Bronchial epithelial cell (primary cell): ENCODE measurements around the gene TBX6. TPM values are rescaled to one million over a fixed set of nuclear protein-coding genes. Genes with fewer than 3 reads are reported as not detected.

Source experiments
- DNase-seq: peaks from one replicate; pipeline ENCODE4 v3.0.0-alpha.2; 2010; ENCODE audit warnings: low read depth
- FAIRE-seq: peaks from 2 replicates; lab custom pipeline; 2011; peaks lifted over from hg19 to GRCh38; lab: Jason Lieb, UNC
- H3K27me3 ChIP-seq: 2 replicates; pipeline ENCODE4 v1.5.1; 2011; ENCODE audit warnings: low read length; ENCODE audit not compliant: control insufficient read depth, insufficient read depth
- H3K36me3 ChIP-seq: 2 replicates; pipeline ENCODE4 v1.5.1; 2011; ENCODE audit warnings: low read length; ENCODE audit not compliant: control insufficient read depth, insufficient read depth
- H3K4me3 ChIP-seq: 2 replicates; pipeline ENCODE4 v1.5.1; 2011; ENCODE audit warnings: mild to moderate bottlenecking, low read depth, low read length, control low read depth
- CTCF ChIP-seq: IDR thresholded peaks from 2 replicates; pipeline ENCODE4 v1.5.1; 2011; ENCODE audit warnings: mild to moderate bottlenecking, moderate library complexity, low read length, control low read depth, inconsistent platforms; ENCODE audit not compliant: insufficient read depth, severe bottlenecking
- total RNA-seq: library from RNA; depleted of rRNA; stranded (reverse); fragments of >200 nt; gene quantifications from 2 replicates; pipeline ENCODE4 v1.2.1, GENCODE V29; 2014

The TBX6 gene
- total RNA-seq, 1 donor from 2014 or later = 0.26 TPM

GRCh38 chr16:30078744-30079143, 13.0 kb downstream of the TBX6 start:
- no peak for TF ChIP-seq CTCF
- FAIRE-seq (no peak), DNase-seq (no peak)
- no peak overlapping the region for H3K4me3 ChIP-seq
- no peaks in the 10 kb centered on the region for H3K27me3 ChIP-seq
- peaks cover 33% of the 10 kb centered on the region for H3K36me3 ChIP-seq

- H3K36me3 ChIP-seq = peaks cover 23% of the 10 kb centered on the region
- DNase-seq (no peak), FAIRE-seq (no peak)
- H3K27me3 ChIP-seq = no peaks in the 10 kb centered on the region
- no peak for TF ChIP-seq CTCF
- H3K4me3 ChIP-seq = no peak overlapping the region
These were observed 14.1 kb downstream of the TBX6 start for GRCh38 chr16:30077656-30078055.

DNA sequence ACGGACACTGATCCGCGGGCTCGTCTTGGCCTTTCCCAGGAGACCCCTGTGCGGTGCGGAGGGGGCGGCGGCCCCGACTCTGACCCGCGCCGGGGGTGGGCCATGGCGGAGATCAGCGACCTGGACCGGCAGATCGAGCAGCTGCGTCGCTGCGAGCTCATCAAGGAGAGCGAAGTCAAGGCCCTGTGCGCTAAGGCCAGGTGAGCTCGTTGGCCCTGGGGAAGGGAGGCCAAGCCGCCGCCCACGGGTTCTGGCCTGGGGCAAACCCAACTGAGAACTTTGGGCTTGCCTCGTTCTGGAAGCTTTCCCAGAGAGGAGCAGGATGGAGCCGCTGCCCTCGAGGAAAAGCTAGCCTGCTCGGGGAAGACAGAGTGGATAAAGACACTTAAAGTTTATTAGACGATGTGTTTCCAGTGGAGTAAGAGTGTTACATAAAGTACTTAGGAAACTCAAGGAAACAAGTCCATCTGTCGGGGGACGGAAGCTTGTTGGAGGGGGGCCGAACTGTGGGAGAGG, 15.4 kb downstream of the TBX6 start:
- FAIRE-seq = no peak
- Histone ChIP-seq H3K4me3 (peak overlapping the region; percentile 91), H3K27me3 (no peaks in the 10 kb centered on the region), H3K36me3 (peaks cover 16% of the 10 kb centered on the region)
- no peak for DNase-seq
- no peak for TF ChIP-seq CTCF

- peak; percentile 75 for DNase-seq
- no peak for FAIRE-seq
- peak within 1 kb of the TSS; percentile 91 for H3K4me3 ChIP-seq
- peaks cover 13% of the 10 kb centered on the region for H3K36me3 ChIP-seq
- no peaks in the 10 kb centered on the region for H3K27me3 ChIP-seq
- TF ChIP-seq CTCF = peak; percentile 7
These were observed 16.0 kb downstream of the TBX6 start, which contains the start of gene PPP4C for GRCh38 chr16:30075503-30076275. Gene PPP4C (plus strand): TSS chr16:30075994. CDS start chr16:30076378, 384 bp downstream.

- TF ChIP-seq CTCF = no peak
- Histone ChIP-seq H3K36me3 (peaks cover 41% of the 10 kb centered on the region), H3K27me3 (no peaks in the 10 kb centered on the region), H3K4me3 (no peak overlapping the region)
- FAIRE-seq (no peak), DNase-seq (no peak)
These were observed 21.2 kb downstream of the TBX6 start for GRCh38 chr16:30070490-30070889.
